ENCODE results near the gene ADPRHL1.

DNA sequence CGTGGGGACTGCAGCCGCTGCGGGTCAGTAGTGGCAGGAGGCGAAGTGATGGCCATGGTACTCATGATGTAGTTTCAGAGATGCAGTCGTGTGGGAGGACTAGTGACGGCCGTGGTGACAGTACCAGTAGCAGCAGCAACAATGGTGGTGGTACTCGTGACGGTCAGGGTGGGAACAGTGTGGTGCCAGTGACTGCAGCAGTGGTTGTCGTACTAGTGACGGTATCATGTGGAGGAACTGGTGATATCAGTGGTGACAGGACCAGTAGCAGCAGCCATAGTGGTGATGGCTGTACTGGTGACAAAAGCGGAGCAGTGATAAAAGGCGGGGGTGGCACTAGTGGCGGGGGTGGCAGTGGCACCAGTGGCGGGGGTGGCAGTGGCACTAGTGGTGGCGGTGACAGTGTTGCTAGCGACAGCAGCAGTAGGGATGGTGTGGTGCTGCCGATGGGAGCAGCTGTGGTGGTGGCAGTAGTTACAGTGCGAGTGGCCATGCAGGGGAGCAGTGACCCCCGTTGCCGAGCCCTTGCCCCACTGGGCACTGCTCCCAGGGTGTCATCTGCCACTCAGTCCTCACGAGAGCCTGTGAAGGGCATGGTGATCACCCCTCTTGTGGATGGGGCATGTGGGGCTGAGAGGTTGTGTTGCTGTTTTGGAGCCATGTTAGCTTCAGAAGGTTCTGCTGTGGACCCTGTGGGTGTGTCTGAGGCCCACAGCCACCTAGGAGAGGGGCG is 22.7 kb downstream of the ADPRHL1 start:
- TF ChIP-seq, protein P1, sequence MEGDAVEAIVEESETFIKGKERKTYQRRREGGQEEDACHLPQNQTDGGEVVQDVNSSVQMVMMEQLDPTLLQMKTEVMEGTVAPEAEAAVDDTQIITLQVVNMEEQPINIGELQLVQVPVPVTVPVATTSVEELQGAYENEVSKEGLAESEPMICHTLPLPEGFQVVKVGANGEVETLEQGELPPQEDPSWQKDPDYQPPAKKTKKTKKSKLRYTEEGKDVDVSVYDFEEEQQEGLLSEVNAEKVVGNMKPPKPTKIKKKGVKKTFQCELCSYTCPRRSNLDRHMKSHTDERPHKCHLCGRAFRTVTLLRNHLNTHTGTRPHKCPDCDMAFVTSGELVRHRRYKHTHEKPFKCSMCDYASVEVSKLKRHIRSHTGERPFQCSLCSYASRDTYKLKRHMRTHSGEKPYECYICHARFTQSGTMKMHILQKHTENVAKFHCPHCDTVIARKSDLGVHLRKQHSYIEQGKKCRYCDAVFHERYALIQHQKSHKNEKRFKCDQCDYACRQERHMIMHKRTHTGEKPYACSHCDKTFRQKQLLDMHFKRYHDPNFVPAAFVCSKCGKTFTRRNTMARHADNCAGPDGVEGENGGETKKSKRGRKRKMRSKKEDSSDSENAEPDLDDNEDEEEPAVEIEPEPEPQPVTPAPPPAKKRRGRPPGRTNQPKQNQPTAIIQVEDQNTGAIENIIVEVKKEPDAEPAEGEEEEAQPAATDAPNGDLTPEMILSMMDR (IDR thresholded peaks at IDR 0.05): no peak
- TF ChIP-seq EP300 (IDR thresholded peaks at IDR 0.05) (no peak), POLR2A (IDR thresholded peaks at IDR 0.05) (no peak)

All from tibial nerve (tissue), 4 donors.